Keratinocyte (primary cell): ENCODE data around the gene CERS2.

Experiments
- EZH2 ChIP-seq: IDR thresholded peaks from one replicate; pipeline ENCODE4 v1.6.1; 2012; ENCODE audit warnings: inconsistent platforms, mild to moderate bottlenecking, low read length, moderate library complexity
- TF ChIP-seq, protein P1 (sequence below), 3 experiments: IDR thresholded peaks in 1 of 3; conservative IDR thresholded peaks in 1 of 3; optimal IDR thresholded peaks in 1 of 3; 2 replicates in 2 of 3; 3 replicates in 1 of 3; pipeline versions ENCODE3 to v1.5.1; 2011; ENCODE audit warnings: low read length in 3 of 3, mild to moderate bottlenecking in 3 of 3, moderate library complexity in 2 of 3, control low read depth in 1 of 3, inconsistent platforms in 1 of 3; ENCODE audit not compliant: insufficient read depth in 2 of 3; ENCODE audit errors: extremely low read depth in 1 of 3

DNA sequence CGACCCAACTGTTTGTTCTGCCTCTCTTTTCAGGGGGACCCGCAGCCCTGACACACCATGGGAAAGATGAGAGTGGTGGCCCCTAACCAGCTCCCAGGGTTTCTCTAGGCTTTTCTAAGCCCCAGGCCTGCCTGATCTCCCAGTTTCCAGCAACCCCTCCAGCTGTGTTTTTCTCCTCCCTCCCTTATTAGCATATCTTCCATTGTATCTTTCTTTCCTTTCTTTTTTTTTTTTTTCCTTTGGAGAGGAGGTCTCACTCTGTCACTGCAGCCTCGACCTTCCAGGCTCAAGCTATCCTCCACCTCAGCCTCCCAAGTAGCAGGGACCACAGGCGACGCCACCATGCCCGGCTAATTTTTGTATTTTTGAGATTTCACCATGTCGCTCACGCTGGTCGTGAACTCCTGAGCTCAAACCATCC, 1.8 kb upstream of the CERS2 start:
- TF ChIP-seq, protein P1, sequence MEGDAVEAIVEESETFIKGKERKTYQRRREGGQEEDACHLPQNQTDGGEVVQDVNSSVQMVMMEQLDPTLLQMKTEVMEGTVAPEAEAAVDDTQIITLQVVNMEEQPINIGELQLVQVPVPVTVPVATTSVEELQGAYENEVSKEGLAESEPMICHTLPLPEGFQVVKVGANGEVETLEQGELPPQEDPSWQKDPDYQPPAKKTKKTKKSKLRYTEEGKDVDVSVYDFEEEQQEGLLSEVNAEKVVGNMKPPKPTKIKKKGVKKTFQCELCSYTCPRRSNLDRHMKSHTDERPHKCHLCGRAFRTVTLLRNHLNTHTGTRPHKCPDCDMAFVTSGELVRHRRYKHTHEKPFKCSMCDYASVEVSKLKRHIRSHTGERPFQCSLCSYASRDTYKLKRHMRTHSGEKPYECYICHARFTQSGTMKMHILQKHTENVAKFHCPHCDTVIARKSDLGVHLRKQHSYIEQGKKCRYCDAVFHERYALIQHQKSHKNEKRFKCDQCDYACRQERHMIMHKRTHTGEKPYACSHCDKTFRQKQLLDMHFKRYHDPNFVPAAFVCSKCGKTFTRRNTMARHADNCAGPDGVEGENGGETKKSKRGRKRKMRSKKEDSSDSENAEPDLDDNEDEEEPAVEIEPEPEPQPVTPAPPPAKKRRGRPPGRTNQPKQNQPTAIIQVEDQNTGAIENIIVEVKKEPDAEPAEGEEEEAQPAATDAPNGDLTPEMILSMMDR (optimal IDR thresholded peaks at IDR 0.05 in 1 of 3, IDR thresholded peaks at IDR 0.05 in 1 of 3, conservative IDR thresholded peaks at IDR 0.05 in 1 of 3; ENCODE audit: extremely low read depth in 1 of 3, insufficient read depth in 2 of 3, low read length in 3 of 3): no peak
- no peak for TF ChIP-seq EZH2
